Cardiac muscle cell (in vitro differentiated cells and primary cell): ENCODE data around the gene CYP4F22. TPM values are rescaled to one million over a fixed set of nuclear protein-coding genes. Genes with fewer than 3 reads are reported as not detected.

Experiments used
- DNase-seq, 2 donors: peaks; one replicate each; pipeline versions ENCODE4 v3.0.0 to v3.0.0-alpha.2; 2010 to 2017; ENCODE audit warnings: low read depth in 1 of 2, low spot score in 1 of 2
- H3K27ac ChIP-seq: fragments of 200-600 bp; sonication (generic); 2 replicates; pipeline ENCODE4 v1.5.1; 2016
- H3K27me3 ChIP-seq: fragments of 200-600 bp; sonication (generic); 2 replicates; pipeline ENCODE4 v1.6.0; 2016; ENCODE audit warnings: control low read depth
- H3K36me3 ChIP-seq: fragments of 200-600 bp; sonication (generic); 2 replicates; pipeline ENCODE4 v1.5.1; 2016; ENCODE audit warnings: control low read depth
- H3K4me1 ChIP-seq: fragments of 200-600 bp; sonication (generic); 2 replicates; pipeline ENCODE4 v1.8.1; 2017; ENCODE audit warnings: low read depth, mild to moderate bottlenecking, mixed run types
- H3K4me3 ChIP-seq: fragments of 200-600 bp; sonication (generic); 2 replicates; pipeline ENCODE4 v1.5.1; 2016; ENCODE audit warnings: mild to moderate bottlenecking
- H3K9me3 ChIP-seq: fragments of 200-600 bp; sonication (generic); 2 replicates; pipeline ENCODE4 v1.5.1; 2017; ENCODE audit warnings: low read depth, mild to moderate bottlenecking, control low read depth
- polyA plus RNA-seq: library from polyadenylated mRNA; unstranded; fragments of >200 nt; fragmentation: Nextera tagmentation; extraction: Ambion mirVana; gene quantifications from 2 replicates; pipeline ENCODE4 v1.2.1, GENCODE V29; 2016
- total RNA-seq: library from RNA; depleted of rRNA; stranded (reverse); fragments of >200 nt; gene quantifications from 2 replicates; pipeline ENCODE4 v1.2.3, GENCODE V29; 2016
- TF ChIP-seq, protein P1 (sequence below): IDR thresholded peaks from 2 replicates; pipeline ENCODE4 v1.5.1; 2012; ENCODE audit warnings: low read depth, mild to moderate bottlenecking, low read length

CYP4F22 gene
- total and polyA plus RNA-seq, 2 experiments from 2014 or later = not detected

DNA sequence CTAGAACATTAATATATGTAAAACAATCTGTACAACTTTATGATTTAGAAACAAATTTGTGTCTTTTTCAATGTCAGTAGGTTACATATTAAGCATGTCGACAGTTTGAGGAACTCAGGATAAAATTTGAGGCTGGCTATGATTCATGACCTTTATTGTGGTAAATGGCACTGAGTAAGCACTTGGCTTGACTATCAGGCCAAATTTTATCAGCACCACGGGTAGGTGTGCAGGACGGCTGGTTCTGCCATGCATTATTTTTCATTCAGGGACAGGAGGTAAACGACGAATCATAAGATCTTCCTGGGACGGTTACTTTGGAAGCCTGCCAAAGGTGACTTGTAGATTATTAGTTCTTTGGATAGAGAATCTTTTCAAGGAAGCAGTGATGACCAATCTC lies 86.7 kb downstream of the CYP4F22 start:
- Histone ChIP-seq H3K9me3 (no peaks in the 10 kb centered on the region), H3K27ac (no peak overlapping the region), H3K4me3 (no peak overlapping the region), H3K36me3 (no peaks in the 10 kb centered on the region), H3K4me1 (no peaks in the 10 kb centered on the region), H3K27me3 (no peaks in the 10 kb centered on the region)
- no peak for DNase-seq
- TF ChIP-seq, protein P1, sequence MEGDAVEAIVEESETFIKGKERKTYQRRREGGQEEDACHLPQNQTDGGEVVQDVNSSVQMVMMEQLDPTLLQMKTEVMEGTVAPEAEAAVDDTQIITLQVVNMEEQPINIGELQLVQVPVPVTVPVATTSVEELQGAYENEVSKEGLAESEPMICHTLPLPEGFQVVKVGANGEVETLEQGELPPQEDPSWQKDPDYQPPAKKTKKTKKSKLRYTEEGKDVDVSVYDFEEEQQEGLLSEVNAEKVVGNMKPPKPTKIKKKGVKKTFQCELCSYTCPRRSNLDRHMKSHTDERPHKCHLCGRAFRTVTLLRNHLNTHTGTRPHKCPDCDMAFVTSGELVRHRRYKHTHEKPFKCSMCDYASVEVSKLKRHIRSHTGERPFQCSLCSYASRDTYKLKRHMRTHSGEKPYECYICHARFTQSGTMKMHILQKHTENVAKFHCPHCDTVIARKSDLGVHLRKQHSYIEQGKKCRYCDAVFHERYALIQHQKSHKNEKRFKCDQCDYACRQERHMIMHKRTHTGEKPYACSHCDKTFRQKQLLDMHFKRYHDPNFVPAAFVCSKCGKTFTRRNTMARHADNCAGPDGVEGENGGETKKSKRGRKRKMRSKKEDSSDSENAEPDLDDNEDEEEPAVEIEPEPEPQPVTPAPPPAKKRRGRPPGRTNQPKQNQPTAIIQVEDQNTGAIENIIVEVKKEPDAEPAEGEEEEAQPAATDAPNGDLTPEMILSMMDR = no peak

Other genes starting within 250 kb of the CYP4F22 start
- 25.9 and 42.5 TPM in 2 replicates for gene BRD4, start 176.0 kb upstream of the CYP4F22 start, total RNA-seq
- 86.1 and 109 TPM in 2 replicates for gene BRD4, start 176.0 kb upstream of the CYP4F22 start, polyA plus RNA-seq
- gene AKAP8, start 128.7 kb upstream of the CYP4F22 start, total RNA-seq = 16.3 and 34.5 TPM in 2 replicates
- 17.8 and 24.1 TPM in 2 replicates for gene AKAP8, start 128.7 kb upstream of the CYP4F22 start, polyA plus RNA-seq
- 207 and 410 TPM in 2 replicates for gene AKAP8L, start 89.5 kb upstream of the CYP4F22 start, total RNA-seq
- gene AKAP8L, start 89.5 kb upstream of the CYP4F22 start, polyA plus RNA-seq = 235 and 328 TPM in 2 replicates
- gene WIZ, start 58.6 kb upstream of the CYP4F22 start, total RNA-seq = 60.4 and 82.7 TPM in 2 replicates
- 40.3 and 45.9 TPM in 2 replicates for gene WIZ, start 58.6 kb upstream of the CYP4F22 start, polyA plus RNA-seq
- 0.14 TPM in 1 of 2 replicates, not detected in the other for gene RASAL3, start 44.0 kb upstream of the CYP4F22 start, total RNA-seq
- 0.46 TPM in 1 of 2 replicates, not detected in the other for gene RASAL3, start 44.0 kb upstream of the CYP4F22 start, polyA plus RNA-seq
- gene PGLYRP2, start 29.0 kb upstream of the CYP4F22 start, total RNA-seq = not detected in 2 replicates
- not detected in 2 replicates for gene PGLYRP2, start 29.0 kb upstream of the CYP4F22 start, polyA plus RNA-seq
- gene CYP4F8, start 106.7 kb downstream of the CYP4F22 start, total RNA-seq = not detected in 2 replicates
- gene CYP4F8, start 106.7 kb downstream of the CYP4F22 start, polyA plus RNA-seq = not detected in 2 replicates
- not detected in 2 replicates for gene CYP4F3, start 132.4 kb downstream of the CYP4F22 start, total RNA-seq
- gene CYP4F3, start 132.4 kb downstream of the CYP4F22 start, polyA plus RNA-seq = not detected in 2 replicates
- not detected in 2 replicates for gene CYP4F12, start 164.6 kb downstream of the CYP4F22 start, total RNA-seq
- gene CYP4F12, start 164.6 kb downstream of the CYP4F22 start, polyA plus RNA-seq = not detected in 2 replicates
- gene OR10H2, start 219.5 kb downstream of the CYP4F22 start, total RNA-seq = not detected in 2 replicates
- gene OR10H2, start 219.5 kb downstream of the CYP4F22 start, polyA plus RNA-seq = not detected in 2 replicates
- gene OR10H3, start 229.5 kb downstream of the CYP4F22 start, total RNA-seq = not detected in 2 replicates
- gene OR10H3, start 229.5 kb downstream of the CYP4F22 start, polyA plus RNA-seq = not detected in 2 replicates